DLD1 (cell line): ENCODE data around the gene MBOAT1.
"Not testable (repeated sequence)": the region's sequence is repeated elsewhere in the genome, so short reads cannot be mapped to it uniquely, and the experiment has no call there.

Source experiments
- in situ Hi-C: cut with HindIII; loops from 2 replicates; pipeline ENCODE4 v1.10.0; 2017; ENCODE audit warnings: low sequenced_read_pairs

The MBOAT1 gene

DNA sequence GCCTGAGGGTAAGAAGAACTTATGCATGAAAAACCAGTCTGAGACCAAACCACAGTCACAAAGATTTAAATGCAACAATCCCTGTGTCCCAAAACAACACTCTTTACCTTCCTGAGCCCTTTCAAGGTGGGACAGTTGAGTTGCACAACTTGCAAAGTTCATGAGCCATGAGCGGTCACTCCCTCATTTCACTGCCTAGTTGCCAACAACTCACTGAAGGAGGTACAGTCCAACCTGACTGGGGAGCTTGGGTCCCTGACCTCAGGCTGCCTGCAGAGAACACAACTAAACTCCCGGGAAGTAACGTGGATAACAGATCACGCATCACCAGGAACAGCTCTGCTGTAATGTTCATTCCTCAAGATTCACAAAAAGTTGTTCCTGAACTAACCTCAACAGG lies 69.4 kb downstream of the MBOAT1 start:
- in situ Hi-C loops = no loop called here

DNA sequence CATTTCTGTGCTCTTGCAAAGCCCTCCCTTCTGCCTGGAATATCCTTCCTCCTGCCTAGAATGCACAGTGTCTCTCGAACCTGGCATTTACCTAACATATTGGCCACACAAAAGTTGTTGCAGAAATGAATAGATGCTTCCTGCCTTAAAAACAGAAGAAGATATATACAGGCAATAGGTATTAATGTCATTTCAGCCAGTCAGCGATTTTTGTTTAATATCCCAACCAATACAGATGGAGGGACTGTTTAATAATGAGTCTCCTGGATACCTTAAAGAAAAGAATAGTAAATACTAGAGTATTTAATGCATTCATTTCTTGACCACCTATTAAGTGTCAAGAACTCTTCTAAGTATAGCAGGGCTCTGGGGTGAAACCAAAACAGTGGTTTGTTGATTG lies 70.3 kb downstream of the MBOAT1 start:
- in situ Hi-C loops = no loop called here

DNA sequence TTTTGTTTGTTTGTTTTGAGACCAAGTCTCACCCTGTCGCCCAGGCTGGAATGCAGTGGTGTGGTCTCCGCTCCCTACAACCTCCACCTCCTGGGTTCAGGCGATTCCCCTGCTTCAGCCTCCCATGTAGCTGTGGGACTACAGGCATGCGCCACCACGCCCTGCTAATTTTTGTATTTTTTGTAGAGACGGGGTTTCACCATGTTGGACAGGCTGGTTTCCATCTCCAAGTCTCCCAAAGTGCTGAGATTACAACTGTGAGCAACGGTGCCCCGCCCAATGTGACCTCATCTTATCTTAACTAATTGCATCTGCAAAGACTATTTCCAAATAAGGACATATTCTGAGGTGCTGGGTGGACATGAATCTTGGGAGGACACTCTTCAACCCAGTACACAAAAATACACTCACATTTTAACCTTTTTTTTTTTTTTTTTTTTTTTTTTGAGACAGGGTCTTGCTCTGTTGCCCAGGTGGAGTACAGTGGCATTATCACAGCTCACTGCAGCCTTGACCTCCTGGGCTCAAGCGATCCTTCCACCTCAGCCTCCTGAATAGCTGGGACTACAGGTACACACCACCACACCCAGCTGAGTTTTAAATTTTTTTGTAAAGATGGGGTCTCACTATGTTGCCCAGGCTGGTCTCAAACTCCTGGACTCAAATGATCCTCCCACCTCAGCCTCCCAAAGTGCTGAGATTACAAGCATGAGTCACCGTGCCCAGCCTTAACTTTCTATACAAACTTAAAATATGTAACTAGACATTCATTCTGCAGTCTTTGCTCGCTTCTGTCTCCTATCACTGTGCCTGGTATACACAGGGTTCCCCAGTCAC lies 72.9 kb downstream of the MBOAT1 start:
- in situ Hi-C loops = not testable (repeated sequence)

DNA sequence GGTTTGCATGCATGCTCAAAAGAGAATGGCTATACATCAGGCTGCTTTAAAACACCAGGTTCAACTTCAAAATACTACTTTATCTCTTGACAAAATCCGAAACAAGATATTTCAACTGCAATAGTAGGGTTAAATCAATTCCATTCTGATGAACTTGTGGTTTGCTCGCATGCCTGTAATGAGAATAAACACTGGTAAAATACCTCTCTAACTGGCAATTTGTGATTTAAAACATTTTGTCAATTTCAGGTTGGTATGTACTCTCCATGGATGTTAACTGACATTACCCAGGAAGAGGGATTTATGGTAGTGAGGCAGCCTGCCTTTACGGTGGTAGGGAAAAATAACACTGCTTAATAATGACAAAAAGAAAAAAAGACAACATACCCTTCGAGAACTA lies 74.4 kb downstream of the MBOAT1 start:
- in situ Hi-C loops = no loop called here

DNA sequence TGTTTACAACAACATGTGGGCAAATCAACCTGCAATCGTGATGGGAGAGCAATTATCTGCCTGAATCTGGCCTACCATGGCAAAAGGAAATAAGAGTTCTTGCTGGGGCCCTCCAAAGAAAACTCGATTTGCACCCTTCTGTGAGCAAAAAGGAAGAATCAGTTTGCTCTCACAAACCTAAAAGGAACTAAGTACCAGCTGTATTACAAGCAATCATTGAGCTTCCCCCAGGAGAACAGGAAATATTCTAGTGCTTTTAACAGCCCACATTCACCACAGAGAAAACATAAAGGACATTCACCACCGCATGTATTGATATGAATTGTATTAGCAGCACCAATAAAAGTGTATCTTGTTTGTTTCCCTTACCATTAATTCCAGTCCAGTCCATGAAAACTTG lies 75.0 kb downstream of the MBOAT1 start:
- in situ Hi-C loops = no loop called here

DNA sequence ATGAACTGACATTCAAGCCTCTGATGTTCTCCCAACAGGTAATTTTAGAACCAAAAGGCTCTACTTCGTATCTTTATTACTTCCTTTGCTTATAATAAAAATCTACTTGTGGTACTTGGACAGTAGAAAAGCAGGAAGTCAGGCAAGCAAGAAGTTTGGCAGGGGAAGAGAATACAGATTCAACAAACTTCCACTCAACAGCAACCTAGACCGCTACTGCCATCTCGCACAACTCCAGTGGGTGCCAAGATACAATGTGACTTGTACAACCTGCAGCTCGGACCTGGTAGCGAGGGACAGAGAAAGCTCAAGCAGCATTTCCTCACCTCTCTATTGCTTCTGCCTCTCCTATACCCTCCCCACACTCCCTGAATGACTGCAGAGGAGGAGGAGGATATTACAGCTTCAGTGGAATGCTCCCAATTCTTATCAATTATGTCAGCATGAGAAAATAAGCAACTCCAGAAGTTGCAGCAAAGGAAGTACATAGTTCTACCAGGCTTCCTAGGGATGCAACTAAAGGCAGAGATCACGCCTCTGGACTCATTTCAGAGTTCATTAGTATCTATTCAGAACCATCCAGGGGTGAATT lies 76.5 kb downstream of the MBOAT1 start:
- in situ Hi-C loops = no loop called here

DNA sequence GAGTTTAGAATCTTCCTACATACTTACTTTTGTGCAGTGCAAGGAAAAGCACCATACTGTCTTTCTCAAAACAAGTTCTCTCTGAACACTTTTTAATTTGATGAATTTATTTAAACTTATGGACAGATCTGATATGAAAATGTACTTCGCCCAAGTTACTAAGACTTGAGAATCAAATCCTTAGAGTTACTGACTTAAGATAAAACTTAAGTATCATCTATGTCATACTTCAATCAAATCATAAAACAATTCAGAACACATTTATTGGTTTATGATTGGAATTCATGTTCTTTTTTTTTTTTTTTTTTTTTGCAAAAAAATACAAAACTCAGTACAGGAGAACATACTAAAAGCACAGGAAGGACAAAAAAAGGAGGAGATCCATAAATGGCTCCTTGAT lies 77.7 kb downstream of the MBOAT1 start:
- in situ Hi-C loops = no loop called here

DNA sequence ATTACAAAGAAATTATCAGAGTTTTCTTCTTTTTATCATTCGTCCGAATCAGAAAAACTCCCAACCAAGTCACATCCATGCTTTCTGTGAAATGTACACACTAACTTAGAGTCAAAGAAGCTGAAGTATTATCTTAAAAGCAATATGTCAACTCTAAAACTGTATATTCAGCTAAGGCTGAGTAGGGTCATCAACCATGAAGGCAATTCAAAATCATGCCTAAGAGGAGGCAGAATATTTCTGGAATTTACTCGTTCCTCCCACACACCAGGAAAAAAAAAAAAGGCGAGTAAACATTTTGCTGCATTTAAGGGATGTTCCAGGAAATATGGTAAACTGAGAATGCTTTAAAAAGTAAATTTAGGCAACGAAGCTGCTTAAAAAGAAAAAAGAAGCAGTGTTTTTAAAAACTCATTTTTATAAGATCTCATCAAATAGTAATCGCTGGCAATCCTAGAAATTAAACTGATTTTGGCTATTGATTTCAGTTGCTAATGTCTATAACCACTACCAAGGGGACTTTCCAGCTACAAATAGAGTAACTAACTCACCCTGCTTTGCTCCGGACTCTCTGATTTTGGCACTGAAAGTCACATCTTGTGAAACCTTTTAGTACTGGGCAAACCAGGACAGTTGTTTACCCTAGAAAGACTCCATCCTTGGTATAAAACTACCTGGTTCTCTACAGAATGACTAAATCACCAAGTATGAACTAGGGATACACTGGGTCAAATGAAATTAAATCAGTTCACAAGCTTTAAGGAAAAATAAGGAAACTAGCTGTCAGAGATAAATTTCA lies 82.8 kb downstream of the MBOAT1 start:
- in situ Hi-C loops = no loop called here

DNA sequence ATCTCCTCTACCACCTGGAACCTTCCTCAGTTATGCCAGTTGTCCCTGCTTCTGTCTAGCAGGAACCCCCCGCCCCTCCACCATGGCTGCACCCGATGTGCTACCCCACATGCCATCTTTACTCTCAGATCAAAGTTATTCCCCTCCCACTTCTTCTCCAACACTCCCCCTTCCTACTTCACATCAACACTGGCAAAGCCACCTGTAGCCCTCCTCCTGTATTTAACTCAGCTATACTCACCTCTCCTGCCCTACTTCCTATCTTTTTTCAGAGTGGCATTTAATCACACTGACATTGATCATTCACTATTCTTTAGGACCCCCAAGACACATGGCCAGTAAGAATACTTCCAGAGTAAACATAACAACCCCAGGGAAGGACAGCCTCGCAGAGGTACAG lies 84.3 kb downstream of the MBOAT1 start:
- in situ Hi-C loops = no loop called here

DNA sequence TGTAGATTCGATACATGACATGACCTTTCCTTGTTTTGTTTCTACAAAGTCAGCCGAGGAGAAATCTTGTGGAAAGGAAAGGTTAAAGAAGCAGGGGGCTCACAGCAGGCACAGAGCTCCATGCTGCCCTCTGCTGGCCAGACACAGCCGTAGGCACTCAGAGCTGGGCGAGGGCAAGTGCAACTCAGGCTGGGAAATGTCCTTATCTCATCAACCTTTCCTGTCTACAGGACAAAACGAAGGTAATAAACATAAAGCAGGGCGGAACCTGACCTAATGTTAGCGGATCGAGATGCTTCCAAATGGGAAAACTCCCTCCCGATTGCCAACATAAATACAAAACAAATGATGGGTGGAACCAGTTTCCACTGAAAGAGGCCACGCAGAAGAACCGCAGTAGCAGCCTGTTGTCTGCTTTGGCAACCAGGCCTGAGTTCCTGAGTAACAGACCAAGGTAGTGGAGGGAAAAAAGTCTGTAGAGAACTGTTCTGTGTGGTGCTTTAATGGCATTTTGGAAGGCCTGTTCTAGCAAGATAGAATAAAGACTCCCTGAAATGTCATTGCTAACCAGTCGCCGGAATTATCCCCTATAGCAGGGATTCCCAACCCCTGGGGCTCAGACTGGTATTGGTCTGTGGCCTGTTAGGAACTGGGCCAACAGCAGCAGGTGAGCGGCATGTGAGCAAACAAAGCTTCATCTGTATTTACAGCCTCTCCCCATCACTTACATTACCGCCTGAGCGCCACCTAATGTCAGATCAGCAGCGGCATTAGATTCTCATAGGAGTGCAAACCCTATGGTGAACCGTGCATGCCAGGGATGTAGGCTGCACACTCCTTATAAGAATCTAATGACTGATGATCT lies 85.2 kb downstream of the MBOAT1 start:
- in situ Hi-C loops = no loop called here

DNA sequence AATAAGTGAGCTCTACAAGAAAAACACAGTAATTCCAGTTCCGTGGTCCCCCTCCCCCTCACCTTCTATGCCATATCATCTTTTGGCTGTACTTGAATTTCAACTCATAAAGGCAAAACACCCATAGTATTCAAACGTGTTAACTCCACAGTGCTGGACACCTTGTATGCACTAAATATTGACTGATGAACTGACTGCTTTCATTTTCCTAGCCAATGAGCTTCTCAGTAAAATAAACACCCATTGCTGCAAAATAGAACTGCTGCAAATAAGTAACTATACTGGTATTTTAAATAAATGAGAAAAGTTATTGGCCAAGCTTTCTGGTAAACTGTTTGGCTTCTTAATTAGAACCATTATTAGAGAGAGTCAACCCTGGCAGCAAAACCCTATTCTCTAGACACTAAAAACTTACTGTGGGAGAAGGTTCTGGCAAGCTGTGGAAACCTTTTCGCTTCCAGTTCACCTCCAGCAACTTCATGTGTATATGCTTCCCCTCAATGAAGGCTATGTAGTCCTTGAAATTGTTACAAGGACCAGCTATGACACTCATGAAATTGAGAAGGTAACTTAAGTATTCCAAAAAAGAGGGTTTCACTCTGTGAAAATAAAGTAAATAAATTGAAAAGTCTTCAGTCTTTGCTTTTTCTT lies 86.0 kb downstream of the MBOAT1 start:
- in situ Hi-C loops = no loop called here

DNA sequence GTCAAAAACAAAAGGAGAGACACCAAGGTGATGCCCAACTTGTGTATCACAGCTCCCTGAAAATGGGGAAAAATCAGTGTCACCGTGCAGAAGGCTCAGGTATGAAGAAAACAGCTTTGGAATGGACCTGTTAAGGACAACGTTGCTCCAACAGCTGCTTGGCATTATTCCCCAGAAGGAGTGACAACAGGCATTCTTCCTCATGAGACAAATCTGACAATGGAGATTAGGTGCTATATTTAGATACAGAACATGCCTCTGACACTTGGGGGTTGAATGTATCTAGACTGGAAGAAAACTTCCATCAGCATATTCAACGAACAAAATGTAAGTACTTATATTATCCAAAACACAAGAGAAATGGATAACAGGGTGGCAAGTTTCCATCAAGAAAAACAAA lies 87.7 kb downstream of the MBOAT1 start:
- in situ Hi-C loops = no loop called here

DNA sequence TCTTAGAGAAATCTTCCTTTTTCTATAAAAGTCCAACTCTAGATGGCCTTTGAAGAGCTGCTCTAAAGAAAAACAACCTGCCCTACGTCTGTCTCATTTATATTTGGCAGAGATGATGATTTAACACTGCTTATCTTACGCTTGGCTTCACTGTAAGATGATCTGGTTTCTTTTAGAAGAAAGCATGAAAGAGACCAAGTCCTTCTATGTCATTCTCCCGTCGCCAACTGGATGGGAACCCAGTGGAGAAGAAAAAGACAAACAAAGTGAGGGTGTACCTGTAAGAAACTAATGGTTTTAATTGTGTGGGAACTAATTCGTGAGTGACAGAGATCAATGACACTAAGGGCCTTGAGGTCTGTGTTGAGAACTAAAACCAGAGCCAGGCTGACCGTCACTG lies 92.8 kb downstream of the MBOAT1 start:
- in situ Hi-C loops = no loop called here

DNA sequence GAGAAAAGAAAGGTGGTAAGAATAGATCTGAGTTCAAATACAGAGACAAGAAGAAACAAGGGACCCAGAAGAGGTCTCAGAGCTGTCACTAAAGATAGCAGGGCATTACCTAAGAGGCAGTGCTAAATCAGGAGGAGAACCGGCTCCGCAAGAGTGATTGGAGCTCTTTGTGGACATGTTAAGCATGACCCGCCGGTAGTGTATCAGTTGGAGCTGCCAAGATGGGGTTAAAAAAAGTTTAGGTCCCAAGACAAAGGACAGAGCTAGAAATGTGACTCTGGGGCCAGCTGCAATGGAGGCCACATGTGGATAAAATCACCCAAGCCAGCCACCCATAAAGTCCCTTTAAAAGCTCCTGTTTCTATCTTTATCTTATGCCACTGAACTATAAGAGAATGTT lies 93.4 kb downstream of the MBOAT1 start:
- in situ Hi-C loops = no loop called here

DNA sequence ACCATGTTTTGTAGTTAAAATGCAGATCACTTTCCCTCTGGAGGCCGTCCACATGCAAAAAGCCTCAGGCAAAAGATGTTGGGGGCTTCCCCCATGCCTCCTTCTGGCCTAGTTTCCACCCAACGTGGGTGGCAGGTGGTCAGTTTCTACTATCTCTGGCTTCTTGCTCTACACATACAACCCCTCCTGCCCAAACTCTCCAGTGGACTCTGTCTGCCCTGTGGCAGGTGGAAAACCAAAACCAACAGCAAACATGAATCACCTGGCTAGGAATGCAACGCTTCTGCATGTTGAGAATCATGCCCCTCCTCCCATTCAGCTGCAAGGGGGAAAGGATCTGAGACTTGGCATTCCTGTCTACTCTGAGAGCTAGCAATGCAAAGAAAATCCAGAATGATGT lies 94.8 kb downstream of the MBOAT1 start:
- in situ Hi-C loops = no loop called here

DNA sequence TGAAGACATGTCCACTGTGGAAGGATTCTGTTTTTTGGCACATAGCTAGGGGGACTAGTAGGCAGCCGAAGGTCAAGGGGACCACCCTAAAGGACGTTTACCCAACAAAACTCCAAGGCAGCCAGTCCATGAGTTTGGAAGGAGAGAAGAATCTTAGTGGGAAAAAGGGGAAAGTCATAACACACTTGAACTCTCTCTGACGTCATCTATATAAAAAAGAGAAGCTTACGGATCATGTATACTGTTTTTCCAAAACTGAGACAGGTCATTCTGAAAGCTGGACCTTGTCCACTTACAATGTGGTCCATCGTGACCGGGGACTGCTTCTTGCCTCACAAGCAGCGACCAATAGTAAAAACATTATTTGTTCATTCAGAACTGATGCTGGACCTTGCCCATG lies 95.5 kb downstream of the MBOAT1 start:
- in situ Hi-C loops = no loop called here

DNA sequence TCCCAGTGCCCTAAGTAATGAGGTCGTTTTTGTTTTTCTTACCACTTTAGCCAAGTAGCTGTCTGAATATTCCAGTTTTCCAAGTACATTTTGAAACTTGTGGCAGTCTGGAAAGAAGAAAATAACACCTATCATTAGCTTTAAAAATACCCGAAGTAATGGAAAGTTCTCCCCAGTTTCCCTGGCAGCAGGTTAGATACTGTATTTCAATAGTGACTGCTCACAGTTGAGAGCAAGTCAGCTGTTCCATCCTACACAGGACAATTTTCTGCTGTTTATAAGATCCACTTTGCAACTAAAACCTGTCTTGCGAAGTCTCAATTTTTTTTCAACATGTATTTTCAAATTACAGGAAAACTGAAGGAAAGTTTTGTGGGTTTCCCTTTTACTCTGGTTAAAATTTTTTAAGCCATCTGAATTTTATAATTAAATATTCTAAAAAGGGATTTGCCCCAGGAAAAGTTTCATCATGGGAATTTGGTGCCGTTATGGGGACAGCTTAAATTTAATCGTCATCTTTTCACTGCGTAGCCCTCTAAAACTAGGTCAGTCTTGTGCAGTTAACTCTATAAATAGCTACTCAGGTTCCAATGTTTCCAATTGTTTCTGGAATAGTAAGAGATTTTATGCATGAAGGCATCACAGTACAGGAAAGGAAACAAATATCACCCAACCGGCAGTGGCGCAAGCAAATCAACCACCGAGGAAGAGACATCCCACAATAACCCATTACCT lies 96.9 kb downstream of the MBOAT1 start:
- in situ Hi-C loops = no loop called here

DNA sequence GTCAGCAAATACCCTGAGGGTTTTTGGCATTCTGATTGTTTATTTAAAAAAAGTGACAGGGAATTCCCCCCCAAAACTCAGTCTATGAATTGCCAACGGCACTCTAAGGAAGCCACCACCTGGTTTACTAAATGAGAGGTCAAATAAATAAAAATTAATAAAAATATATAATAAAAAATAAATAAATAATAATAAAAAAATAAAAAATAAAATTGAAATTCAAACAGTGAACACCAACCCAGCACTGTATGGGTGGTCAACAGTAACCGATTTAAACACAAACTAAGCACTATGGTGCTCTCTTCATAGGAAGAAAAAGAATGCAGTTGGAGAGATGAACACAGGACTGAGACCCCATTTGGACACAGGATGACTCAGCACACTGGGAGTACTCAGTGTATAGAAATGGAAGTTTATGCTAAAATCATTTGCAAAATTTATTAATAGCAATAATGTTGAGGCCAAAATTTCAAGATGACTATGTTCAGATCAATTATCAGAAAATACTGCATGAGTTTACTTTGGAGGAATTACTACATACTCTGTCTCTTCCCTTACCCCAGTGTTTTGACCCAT lies 98.5 kb downstream of the MBOAT1 start:
- in situ Hi-C loops = no loop called here

DNA sequence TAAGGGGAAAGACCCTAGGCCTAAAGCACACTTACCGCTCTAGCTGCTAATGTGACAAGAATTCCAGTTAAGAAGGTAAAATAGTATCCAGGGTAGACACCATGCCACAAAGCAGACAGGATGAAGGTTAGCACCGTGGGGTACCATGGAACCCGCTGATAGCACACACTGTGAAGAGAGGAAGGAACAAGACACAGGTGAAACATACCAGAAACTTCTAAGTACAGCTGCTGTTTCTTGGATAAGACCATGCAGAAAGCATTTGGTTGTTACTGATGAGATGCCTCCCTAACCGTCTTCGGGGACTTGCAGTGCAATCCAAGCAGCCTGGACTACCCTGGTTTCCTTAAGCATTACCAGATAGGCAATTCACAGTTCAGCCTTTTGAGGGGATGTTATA lies 99.4 kb downstream of the MBOAT1 start:
- in situ Hi-C loops = no loop called here
